ENCODE data around the gene JAKMIP3. TPM values are rescaled to one million over a fixed set of nuclear protein-coding genes. Genes with fewer than 3 reads are reported as not detected.

The JAKMIP3 gene
- total and polyA plus RNA-seq, 10 of the 15 experiments (the other 5 are each of a cell fraction or from before 2014, with no cell fraction given): 0.01 TPM; not detected in 7

DNA sequence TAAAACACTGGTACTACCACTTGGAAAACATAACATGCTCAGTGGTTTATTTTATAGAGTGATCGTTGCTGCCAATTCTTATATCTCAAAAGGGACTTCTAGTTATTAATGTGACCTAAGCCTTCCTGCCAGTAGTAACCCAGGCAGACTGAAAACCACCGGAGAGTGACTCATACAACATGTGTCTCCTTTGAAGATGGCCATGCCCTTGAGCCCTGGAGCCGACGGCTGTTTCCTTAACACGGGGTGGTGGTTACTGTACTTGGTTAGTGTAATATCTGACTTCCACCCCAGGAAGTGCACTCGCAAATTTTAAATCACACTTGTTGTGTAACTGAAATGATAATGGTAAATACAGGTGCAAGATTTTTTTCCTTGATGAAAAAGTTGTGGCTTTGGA is 30.5 kb downstream of the JAKMIP3 start:
- no peak for TF ChIP-seq ZNF24 (IDR thresholded peaks at IDR 0.05)
- TF ChIP-seq BACH1 (IDR thresholded peaks at IDR 0.05; ENCODE audit: borderline replicate concordance): no peak
- TF ChIP-seq MYC (IDR thresholded peaks at IDR 0.05; ENCODE audit: insufficient read depth, insufficient read length, insufficient replicate concordance, low read length, severe bottlenecking): no peak
- no peak for TF ChIP-seq RELA (IDR thresholded peaks at IDR 0.05; ENCODE audit: borderline replicate concordance, partially characterized antibody)
- TF ChIP-seq MXI1 (IDR thresholded peaks at IDR 0.05; ENCODE audit: low read depth, low read length): no peak
- TF ChIP-seq NFYA (IDR thresholded peaks at IDR 0.05; ENCODE audit: borderline replicate concordance, low read depth, low read length): no peak
- TF ChIP-seq, protein P1, sequence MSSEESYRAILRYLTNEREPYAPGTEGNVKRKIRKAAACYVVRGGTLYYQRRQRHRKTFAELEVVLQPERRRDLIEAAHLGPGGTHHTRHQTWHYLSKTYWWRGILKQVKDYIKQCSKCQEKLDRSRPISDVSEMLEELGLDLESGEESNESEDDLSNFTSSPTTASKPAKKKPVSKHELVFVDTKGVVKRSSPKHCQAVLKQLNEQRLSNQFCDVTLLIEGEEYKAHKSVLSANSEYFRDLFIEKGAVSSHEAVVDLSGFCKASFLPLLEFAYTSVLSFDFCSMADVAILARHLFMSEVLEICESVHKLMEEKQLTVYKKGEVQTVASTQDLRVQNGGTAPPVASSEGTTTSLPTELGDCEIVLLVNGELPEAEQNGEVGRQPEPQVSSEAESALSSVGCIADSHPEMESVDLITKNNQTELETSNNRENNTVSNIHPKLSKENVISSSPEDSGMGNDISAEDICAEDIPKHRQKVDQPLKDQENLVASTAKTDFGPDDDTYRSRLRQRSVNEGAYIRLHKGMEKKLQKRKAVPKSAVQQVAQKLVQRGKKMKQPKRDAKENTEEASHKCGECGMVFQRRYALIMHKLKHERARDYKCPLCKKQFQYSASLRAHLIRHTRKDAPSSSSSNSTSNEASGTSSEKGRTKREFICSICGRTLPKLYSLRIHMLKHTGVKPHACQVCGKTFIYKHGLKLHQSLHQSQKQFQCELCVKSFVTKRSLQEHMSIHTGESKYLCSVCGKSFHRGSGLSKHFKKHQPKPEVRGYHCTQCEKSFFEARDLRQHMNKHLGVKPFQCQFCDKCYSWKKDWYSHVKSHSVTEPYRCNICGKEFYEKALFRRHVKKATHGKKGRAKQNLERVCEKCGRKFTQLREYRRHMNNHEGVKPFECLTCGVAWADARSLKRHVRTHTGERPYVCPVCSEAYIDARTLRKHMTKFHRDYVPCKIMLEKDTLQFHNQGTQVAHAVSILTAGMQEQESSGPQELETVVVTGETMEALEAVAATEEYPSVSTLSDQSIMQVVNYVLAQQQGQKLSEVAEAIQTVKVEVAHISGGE (CRISPR knock-in tag; IDR thresholded peaks at IDR 0.05): no peak
- TF ChIP-seq EGR1 (IDR thresholded peaks at IDR 0.05; ENCODE audit: borderline replicate concordance in 1 of 2, low read depth in 2 of 2, low read length in 2 of 2): no peak
- no peak for TF ChIP-seq TAF1 (IDR thresholded peaks at IDR 0.05; ENCODE audit: borderline replicate concordance, low read depth, low read length)
- TF ChIP-seq TCF7 (IDR thresholded peaks at IDR 0.05; ENCODE audit: borderline replicate concordance): no peak
- TF ChIP-seq JUNB (IDR thresholded peaks at IDR 0.05): no peak
- TF ChIP-seq, protein P2, sequence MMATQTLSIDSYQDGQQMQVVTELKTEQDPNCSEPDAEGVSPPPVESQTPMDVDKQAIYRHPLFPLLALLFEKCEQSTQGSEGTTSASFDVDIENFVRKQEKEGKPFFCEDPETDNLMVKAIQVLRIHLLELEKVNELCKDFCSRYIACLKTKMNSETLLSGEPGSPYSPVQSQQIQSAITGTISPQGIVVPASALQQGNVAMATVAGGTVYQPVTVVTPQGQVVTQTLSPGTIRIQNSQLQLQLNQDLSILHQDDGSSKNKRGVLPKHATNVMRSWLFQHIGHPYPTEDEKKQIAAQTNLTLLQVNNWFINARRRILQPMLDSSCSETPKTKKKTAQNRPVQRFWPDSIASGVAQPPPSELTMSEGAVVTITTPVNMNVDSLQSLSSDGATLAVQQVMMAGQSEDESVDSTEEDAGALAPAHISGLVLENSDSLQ (IDR thresholded peaks at IDR 0.05): no peak
- CTCF ChIA-PET: no interaction called here
- FAIRE-seq: no peak

More for the DNA sequence above, 30.5 kb downstream of the JAKMIP3 start:
- ChIA-PET POLR2A (no interaction called here), RAD21 (ENCODE audit: unreplicated experiment) (no interaction called here), SMC1A (ENCODE audit: uncharacterized antibody, unreplicated experiment) (no interaction called here)
- H4K20me1 ChIP-seq (ENCODE audit: control insufficient read depth, insufficient read depth): no peaks in the 10 kb centered on the region
- H2AFZ ChIP-seq (ENCODE audit: control insufficient read depth, low read depth, low read length): no peak overlapping the region
- no TSS peak for BruUV-seq (replicated peaks)
- ATAC-seq: no peak
- intact Hi-C loops (cut with micrococcal nuclease; ENCODE audit: unreplicated experiment): no loop called here
- WGBS (ENCODE audit: insufficient coverage, insufficient replicate concordance, low lambda C conversion rate, missing lambda C conversion rate): 2% methylated on average over 6 of the region's 6 CpGs
- in situ Hi-C loops (cut with MboI): no loop called here
- no peak overlapping the region for H3K9ac ChIP-seq (ENCODE audit: control insufficient read depth, insufficient read depth, low read length)
- H3K9me3 ChIP-seq (replicated peaks; ENCODE audit: control insufficient read depth, insufficient read depth, low read length): no peaks in the 10 kb centered on the region
- no peak overlapping the region for H3K4me3 ChIP-seq
- no peaks in the 10 kb centered on the region for H3K79me2 ChIP-seq (ENCODE audit: control insufficient read depth, insufficient read depth, low read length)
- H3K4me2 ChIP-seq (ENCODE audit: control insufficient read depth, insufficient read depth): no peak overlapping the region
- no peak for DNase-seq (ENCODE audit: low read depth, low spot score)
- no peaks in the 10 kb centered on the region for H3K27me3 ChIP-seq (replicated peaks in 1 of 2; ENCODE audit: control insufficient read depth in 2 of 2, insufficient read depth in 2 of 2, low read length in 1 of 2)
- H3K36me3 ChIP-seq (ENCODE audit: control insufficient read depth in 2 of 2, insufficient read depth in 2 of 2, low read length in 1 of 2): no peaks in the 10 kb centered on the region
- no peaks in the 10 kb centered on the region for H3K4me1 ChIP-seq (ENCODE audit: control insufficient read depth, insufficient read depth, low read length)
- H3K27ac ChIP-seq (ENCODE audit: control insufficient read depth, insufficient read depth): no peak overlapping the region

Measured in GM12878 (cell line).